Measurements from ENCODE around the gene GZMB. TPM values are rescaled to one million over a fixed set of nuclear protein-coding genes. Genes with fewer than 3 reads are reported as not detected.

Gene GZMB
- total and polyA plus RNA-seq, 2 of the 13 experiments (the other 11 are each of a cell fraction or from before 2014, with no cell fraction given) = 0.12 TPM; not detected in 1

GRCh38 chr14:24613241-24613640, 20.7 kb downstream of the GZMB start (continued):
- TF ChIP-seq ZNF18 (CRISPR knock-in tag; IDR thresholded peaks at IDR 0.05; ENCODE audit: insufficient replicate concordance) (no peak), DMAP1 (CRISPR knock-in tag; IDR thresholded peaks at IDR 0.05) (no peak), ZNF513 (CRISPR knock-in tag; conservative IDR thresholded peaks at IDR 0.05) (no peak), GRHL1 (CRISPR knock-in tag; conservative IDR thresholded peaks at IDR 0.05) (no peak), TBX3 (IDR thresholded peaks at IDR 0.05; ENCODE audit: borderline replicate concordance) (no peak), ZNF431 (CRISPR knock-in tag; IDR thresholded peaks at IDR 0.05; ENCODE audit: borderline replicate concordance, low read depth) (no peak), REPIN1 (CRISPR knock-in tag; IDR thresholded peaks at IDR 0.05; ENCODE audit: borderline replicate concordance, low read depth) (no peak)

- ChIA-PET POLR2A (no interaction called here), CTCF (ENCODE audit: low intra/inter-chr PET ratio, low total read pairs) (no interaction called here)
- H3K4me1 ChIP-seq (ENCODE audit: insufficient read depth, low read length) = peaks cover 7% of the 10 kb centered on the region; the same call in 1 of the 2 replicates
- no TSS peak for BruUV-seq (replicated peaks)
- intact Hi-C loops (cut with micrococcal nuclease; ENCODE audit: unreplicated experiment) = no loop called here
- H3K9me3 ChIP-seq (ENCODE audit: low read length) = no peaks in the 10 kb centered on the region
- no peak overlapping the region for H3K4me2 ChIP-seq (ENCODE audit: low read depth, low read length)
- H3K36me3 ChIP-seq (replicated peaks in 1 of 2; ENCODE audit: control insufficient read depth in 1 of 2, insufficient read depth in 2 of 2, low read length in 2 of 2) = no peaks in the 10 kb centered on the region
- DNase-seq (ENCODE audit: low spot score) (peak; percentile 58), ATAC-seq (peak; percentile 19; the same call in 1 of the 3 replicates), FAIRE-seq (no peak)
- no peak overlapping the region for H3K9ac ChIP-seq (ENCODE audit: insufficient read depth, low read depth, low read length)
- H3K27me3 ChIP-seq (ENCODE audit: control insufficient read depth in 1 of 2, insufficient read depth in 2 of 2, low read length in 2 of 2) = no peaks in the 10 kb centered on the region
- in situ Hi-C loops (cut with HindIII; ENCODE audit: extremely low pct_ligation_motif_present, low pct_unique_long_range_greater_than_20kb) = no loop called here
- no peak overlapping the region for H2AFZ ChIP-seq (ENCODE audit: low read length)
- no peaks in the 10 kb centered on the region for H3K79me2 ChIP-seq (ENCODE audit: insufficient read depth, low read length)
- H4K20me1 ChIP-seq (ENCODE audit: insufficient read depth, low read length) = no peaks in the 10 kb centered on the region
- H3K4me3 ChIP-seq (replicated peaks in 1 of 3; ENCODE audit: insufficient read depth in 1 of 3, low read depth in 2 of 3, low read length in 3 of 3) = no peak overlapping the region
- H3K27ac ChIP-seq (ENCODE audit: extremely low read length, insufficient read depth, low read length) = no peak overlapping the region
- no peak for TF ChIP-seq JDP2 (CRISPR knock-in tag; IDR thresholded peaks at IDR 0.05; ENCODE audit: borderline replicate concordance)
- TF ChIP-seq ZNF331 (CRISPR knock-in tag; IDR thresholded peaks at IDR 0.05) = peak; percentile 38; the same call in 1 of the 2 replicates
- TF ChIP-seq ZNF766 (CRISPR knock-in tag; IDR thresholded peaks at IDR 0.05; ENCODE audit: borderline replicate concordance) = 0 out of 2 replicates have a peak, but pooled peaks have one; percentile 52
- TF ChIP-seq NR2C2 (CRISPR knock-in tag; IDR thresholded peaks at IDR 0.05; ENCODE audit: borderline replicate concordance) = peak; percentile 60; the same call in 1 of the 2 replicates
- no peak for TF ChIP-seq GABPA (IDR thresholded peaks at IDR 0.05; ENCODE audit: low read depth, low read length)
- peak; percentile 47 for TF ChIP-seq GABPA (CRISPR knock-in tag; IDR thresholded peaks at IDR 0.05; ENCODE audit: low read depth)
- TF ChIP-seq HNF4A (CRISPR knock-in tag; IDR thresholded peaks at IDR 0.05) = peak; percentile 36; the same call in 1 of the 2 replicates
- no peak for TF ChIP-seq GRHL1 (CRISPR knock-in tag; conservative IDR thresholded peaks at IDR 0.05)
- TF ChIP-seq ZNF441 (CRISPR knock-in tag; IDR thresholded peaks at IDR 0.05; ENCODE audit: borderline replicate concordance) = peak; percentile 23; the same call in 1 of the 2 replicates
Observed at GRCh38 chr14:24612196-24612595, 21.8 kb downstream of the GZMB start.
